ENCODE results near the gene TEX35. TPM values are rescaled to one million over a fixed set of nuclear protein-coding genes. Genes with fewer than 3 reads are reported as not detected.

Gene TEX35
- total and polyA plus RNA-seq, 2 experiments from 2014 or later = not detected

DNA sequence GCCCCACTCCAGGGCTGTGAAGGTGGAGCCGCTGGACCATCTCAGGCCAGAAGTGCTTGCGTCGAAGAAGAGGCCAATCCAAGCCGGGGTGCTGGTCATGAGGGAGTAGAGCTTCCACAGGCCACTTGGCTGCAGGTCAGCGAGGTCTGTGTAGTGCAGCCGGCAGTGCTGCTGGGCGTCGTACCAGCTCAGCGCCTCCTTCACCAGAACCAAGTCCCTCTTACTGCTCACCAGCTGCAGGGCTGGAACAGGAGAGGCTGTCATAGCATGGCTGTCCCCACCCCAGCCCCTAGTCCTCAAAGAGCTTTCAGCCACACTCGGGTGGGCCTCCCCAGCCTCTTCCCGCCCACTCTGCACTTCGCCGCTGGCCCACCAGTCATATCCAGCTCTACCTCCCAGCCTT lies 18.3 kb upstream of the TEX35 start:
- Histone ChIP-seq H3K36me3 (no peaks in the 10 kb centered on the region), H3K4me3 (no peak overlapping the region), H3K27ac (no peak overlapping the region), H3K9me3 (ENCODE audit: low read depth) (no peaks in the 10 kb centered on the region), H3K27me3 (no peaks in the 10 kb centered on the region), H3K4me1 (ENCODE audit: low read depth) (no peaks in the 10 kb centered on the region)
- TF ChIP-seq CTCF (IDR thresholded peaks at IDR 0.05; ENCODE audit: low read depth, low read length) = no peak
- no peak for DNase-seq (ENCODE audit: low read depth in 1 of 2, low spot score in 1 of 2)

GRCh38 chr1:178495158-178495557 lies 17.8 kb upstream of the TEX35 start:
- DNase-seq (ENCODE audit: low read depth in 1 of 2, low spot score in 1 of 2) = no peak
- no peaks in the 10 kb centered on the region for H3K27me3 ChIP-seq
- no peak for TF ChIP-seq CTCF (IDR thresholded peaks at IDR 0.05; ENCODE audit: low read depth, low read length)
- no peaks in the 10 kb centered on the region for H3K36me3 ChIP-seq
- H3K9me3 ChIP-seq (ENCODE audit: low read depth) = no peaks in the 10 kb centered on the region
- H3K4me3 ChIP-seq = no peak overlapping the region
- H3K27ac ChIP-seq = no peak overlapping the region
- no peaks in the 10 kb centered on the region for H3K4me1 ChIP-seq (ENCODE audit: low read depth)

GRCh38 chr1:178495741-178496409 lies 17.0 kb upstream of the TEX35 start:
- H3K9me3 ChIP-seq (ENCODE audit: low read depth) = no peaks in the 10 kb centered on the region
- H3K27ac ChIP-seq = no peak overlapping the region
- no peaks in the 10 kb centered on the region for H3K36me3 ChIP-seq
- no peaks in the 10 kb centered on the region for H3K27me3 ChIP-seq
- no peak overlapping the region for H3K4me3 ChIP-seq
- H3K4me1 ChIP-seq (ENCODE audit: low read depth) = no peaks in the 10 kb centered on the region
- DNase-seq (ENCODE audit: low read depth in 1 of 2, low spot score in 1 of 2) = no peak
- TF ChIP-seq CTCF (IDR thresholded peaks at IDR 0.05; ENCODE audit: low read depth, low read length) = no peak

GRCh38 chr1:178496410-178497135 lies 16.3 kb upstream of the TEX35 start, which contains the start of gene CLEC20A:
TSS of gene CLEC20A (minus strand) at chr1:178496964. CDS start at chr1:178496939, 25 bp downstream.
- H3K4me1 ChIP-seq (ENCODE audit: low read depth) = no peaks in the 10 kb centered on the region
- H3K9me3 ChIP-seq (ENCODE audit: low read depth) = no peaks in the 10 kb centered on the region
- no peak within 1 kb of the TSS for H3K4me3 ChIP-seq
- TF ChIP-seq CTCF (IDR thresholded peaks at IDR 0.05; ENCODE audit: low read depth, low read length) = no peak
- no peak for DNase-seq (ENCODE audit: low read depth in 1 of 2, low spot score in 1 of 2)
- H3K27me3 ChIP-seq = no peaks in the 10 kb centered on the region
- H3K36me3 ChIP-seq = no peaks in the 10 kb centered on the region
- H3K27ac ChIP-seq = no peak within 1 kb of the TSS

- DNase-seq (ENCODE audit: low read depth in 1 of 2, low spot score in 1 of 2) = no peak
- Histone ChIP-seq H3K9me3 (ENCODE audit: low read depth) (no peaks in the 10 kb centered on the region), H3K27me3 (no peaks in the 10 kb centered on the region), H3K36me3 (no peaks in the 10 kb centered on the region), H3K27ac (no peak overlapping the region), H3K4me3 (no peak overlapping the region), H3K4me1 (ENCODE audit: low read depth) (no peaks in the 10 kb centered on the region)
- no peak for TF ChIP-seq CTCF (IDR thresholded peaks at IDR 0.05; ENCODE audit: low read depth, low read length)
These were observed 14.9 kb upstream of the TEX35 start for GRCh38 chr1:178497903-178498478.

Data from cardiac muscle cell (in vitro differentiated cells and primary cell).